Stimulated activated CD8-positive, alpha-beta memory T cell treated with anti-CD3 and anti-CD28 coated beads, Interleukin-15, amount 100 ng/mL, for 4 hours (primary cell): Measurements from ENCODE around the gene UGT3A2.

Experiments used
- DNase-seq, 2 donors: peaks; one replicate each; pipeline ENCODE4 v3.0.0-alpha.2; 2020; ENCODE audit warnings: low read depth in 2 of 2

The UGT3A2 gene

GRCh38 chr5:36066540-36067210 is at the start of gene UGT3A2:
Gene UGT3A2, minus strand, starts transcription at chr5:36066882. Its CDS starts 93 bp downstream, at chr5:36066789.
- no peak for DNase-seq

- no peak for DNase-seq
Measured at GRCh38 chr5:36111238-36111637, 44.6 kb upstream of the UGT3A2 start.

GRCh38 chr5:36108758-36109460 is 42.2 kb upstream of the UGT3A2 start:
- no peak for DNase-seq

- DNase-seq, result no peak
Measured at GRCh38 chr5:36105819-36106218, 39.1 kb upstream of the UGT3A2 start.

GRCh38 chr5:36099748-36100147 is 33.1 kb upstream of the UGT3A2 start:
- no peak for DNase-seq

GRCh38 chr5:36096486-36096885 is 29.8 kb upstream of the UGT3A2 start:
- DNase-seq, result no peak

- DNase-seq, result no peak
Measured at GRCh38 chr5:36089989-36090388, 23.3 kb upstream of the UGT3A2 start.

- no peak for DNase-seq
Measured at GRCh38 chr5:36079200-36079781, 12.6 kb upstream of the UGT3A2 start.

- DNase-seq, result no peak
Measured at GRCh38 chr5:36078430-36078829, 11.7 kb upstream of the UGT3A2 start.

- no peak for DNase-seq
Measured at GRCh38 chr5:36073595-36074216, 7.0 kb upstream of the UGT3A2 start.

- no peak for DNase-seq
Measured at GRCh38 chr5:36070687-36071571, 4.2 kb upstream of the UGT3A2 start.

GRCh38 chr5:36068751-36069281 is 2.1 kb upstream of the UGT3A2 start:
- no peak for DNase-seq

- DNase-seq, result no peak
Measured at GRCh38 chr5:36066001-36066539, 612 bp downstream of the UGT3A2 start.

GRCh38 chr5:36060420-36060887 is 6.2 kb downstream of the UGT3A2 start:
- no peak for DNase-seq

- DNase-seq, result no peak
Measured at GRCh38 chr5:36059571-36060419, 6.9 kb downstream of the UGT3A2 start.

- no peak for DNase-seq
Measured at GRCh38 chr5:36058776-36059175, 7.9 kb downstream of the UGT3A2 start.

GRCh38 chr5:36057386-36057785 is 9.3 kb downstream of the UGT3A2 start:
- DNase-seq, result no peak

- no peak for DNase-seq
Measured at GRCh38 chr5:36056422-36056821, 10.3 kb downstream of the UGT3A2 start.

- DNase-seq, result no peak
Measured at GRCh38 chr5:36055984-36056383, 10.7 kb downstream of the UGT3A2 start.

- no peak for DNase-seq
Measured at GRCh38 chr5:36054647-36055046, 12.0 kb downstream of the UGT3A2 start.
